HG03025 (cell line): ENCODE results near the gene NPAS3.

Experiments used
- ATAC-seq: cut with Tn5 transposase; IDR thresholded peaks from one replicate; pipeline ENCODE4 v1.9.1; 2021; ENCODE audit warnings: mild to moderate bottlenecking, moderate library complexity; ENCODE audit not compliant: unreplicated experiment, low FRiP score

Gene NPAS3

DNA sequence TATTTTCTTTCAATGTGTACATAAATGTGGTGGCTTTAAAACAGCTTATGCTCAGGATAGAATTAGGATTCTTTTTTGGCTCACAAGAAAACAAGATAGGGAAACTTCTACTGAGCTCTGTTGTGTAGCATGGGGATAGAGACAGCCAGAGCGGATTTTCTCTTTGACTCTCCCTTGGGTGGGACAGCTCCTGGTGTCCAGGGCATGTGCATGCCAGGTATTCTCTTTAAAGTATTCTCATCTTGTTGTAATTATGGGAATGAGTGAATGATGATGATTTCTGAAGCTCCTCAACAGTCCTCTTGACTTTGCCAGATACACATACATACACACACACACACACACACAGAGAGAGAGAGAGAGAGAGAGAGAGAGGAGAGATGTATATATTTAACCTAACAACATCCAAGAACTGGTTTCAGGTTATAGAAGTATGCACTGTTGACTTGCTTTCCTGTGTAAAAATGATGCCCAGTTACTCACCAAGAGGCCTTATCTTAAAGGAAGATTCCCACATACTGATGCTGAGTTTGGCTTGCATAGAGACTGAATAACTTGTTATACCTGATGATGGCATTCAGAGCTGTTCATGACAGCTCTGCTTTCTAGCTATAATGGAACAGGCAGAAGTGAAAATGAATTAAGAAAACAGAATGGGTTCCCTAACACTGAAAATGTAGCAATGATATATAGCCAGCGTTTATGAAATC lies 624.7 kb downstream of the NPAS3 start:
- ATAC-seq: no peak

DNA sequence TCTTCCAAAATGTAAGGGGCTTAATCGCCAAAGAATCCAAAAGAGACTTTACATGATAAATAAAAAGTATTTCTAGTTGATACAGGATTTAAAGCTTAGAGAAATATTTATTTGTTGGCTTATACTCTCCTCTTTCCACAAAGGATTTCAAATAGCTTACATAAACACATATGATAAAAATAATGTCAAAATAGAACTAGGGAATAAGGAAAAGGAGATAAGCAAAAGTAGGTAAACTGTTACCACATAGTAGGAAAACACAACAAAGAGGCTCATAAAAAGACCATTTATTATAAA lies 625.2 kb downstream of the NPAS3 start:
- ATAC-seq: no peak

DNA sequence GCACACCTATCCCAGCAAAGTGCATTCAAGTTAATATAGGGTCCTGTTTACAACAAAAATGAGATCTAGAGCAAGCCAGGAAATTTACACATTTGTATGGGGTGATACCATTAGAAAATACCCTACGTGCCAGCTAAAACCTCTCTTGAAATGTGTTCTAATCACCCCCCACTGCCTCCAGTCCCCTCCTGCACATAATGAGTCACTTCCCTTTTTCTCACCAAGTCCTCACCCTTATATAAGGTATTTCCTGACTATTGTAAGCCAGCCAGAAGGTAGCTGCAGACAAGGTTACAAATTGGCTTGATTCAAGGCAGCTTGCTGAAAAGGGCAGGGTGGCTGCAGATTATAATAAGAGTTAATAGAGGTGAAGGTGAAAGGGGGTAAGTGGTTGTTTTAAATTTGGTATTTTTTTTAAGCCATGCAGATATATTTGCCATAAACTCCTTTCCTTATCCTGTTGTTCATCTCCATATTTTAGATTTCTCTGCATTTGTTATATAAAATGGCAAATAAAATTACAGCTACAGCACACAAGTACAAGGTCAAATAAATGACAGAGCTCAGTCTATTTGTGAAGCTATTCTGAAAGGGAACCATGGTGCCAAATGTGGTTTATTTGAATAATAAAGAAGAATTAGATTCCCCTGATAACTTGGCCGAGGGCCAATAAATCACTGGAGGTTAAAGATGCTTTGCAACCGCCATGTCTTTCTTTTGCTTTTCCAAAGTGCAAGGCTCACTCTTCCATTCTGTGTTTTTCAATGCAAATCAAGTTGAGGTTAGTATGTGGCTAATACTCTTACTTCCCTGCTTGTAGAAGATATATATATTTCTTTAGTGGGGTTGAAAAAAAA lies 626.3 kb downstream of the NPAS3 start:
- no peak for ATAC-seq

DNA sequence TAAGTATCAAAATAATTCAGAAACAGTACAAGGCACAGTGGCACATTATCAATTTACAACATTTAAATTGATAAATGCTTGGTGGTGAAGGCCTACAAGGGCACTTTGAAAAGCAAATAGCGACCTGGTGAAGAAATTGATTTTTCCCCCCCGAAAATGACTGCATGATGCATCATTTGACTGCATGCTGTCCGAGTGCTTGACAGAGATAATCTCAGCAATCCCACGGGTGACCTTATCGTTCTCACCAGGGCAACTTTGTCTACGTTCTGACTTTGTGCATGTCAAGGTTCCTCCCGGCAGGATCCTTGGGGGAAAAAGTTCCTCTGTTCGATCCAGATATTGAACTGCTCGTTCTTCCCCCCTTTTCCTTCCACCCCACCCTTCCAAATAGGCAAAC lies 627.4 kb downstream of the NPAS3 start:
- no peak for ATAC-seq

DNA sequence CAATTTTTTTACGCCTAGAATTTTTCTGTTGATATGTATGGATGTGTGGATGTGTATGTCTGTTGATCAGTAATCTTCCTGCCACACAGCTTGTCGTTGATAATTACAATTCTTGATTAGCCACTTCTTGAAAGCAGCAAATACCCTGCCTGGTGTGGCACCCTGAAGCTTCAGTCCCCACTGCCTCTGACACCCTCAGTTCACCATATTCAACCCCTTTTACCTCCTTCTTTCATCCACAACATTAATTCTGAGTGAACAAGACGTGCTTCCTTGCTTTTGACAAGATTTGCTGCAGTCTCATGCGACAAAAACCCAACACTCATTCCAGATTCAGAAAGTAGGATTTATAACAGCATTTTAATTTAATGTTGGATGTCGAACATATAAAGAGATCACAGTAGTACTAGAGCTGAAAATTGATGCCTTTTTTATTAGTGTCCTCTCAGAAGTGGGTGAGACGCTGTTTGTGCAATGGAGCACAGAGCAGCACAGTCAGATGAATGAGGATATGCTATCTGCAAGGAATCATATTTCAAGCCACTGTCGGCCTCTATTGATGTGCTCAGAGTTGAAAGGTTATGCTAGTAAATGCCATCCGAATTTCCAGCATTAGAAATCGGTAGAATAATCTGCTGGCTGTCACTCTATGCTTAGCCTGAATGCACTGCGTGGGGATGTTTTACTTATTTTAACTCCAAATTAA lies 628.5 kb downstream of the NPAS3 start:
- no peak for ATAC-seq

DNA sequence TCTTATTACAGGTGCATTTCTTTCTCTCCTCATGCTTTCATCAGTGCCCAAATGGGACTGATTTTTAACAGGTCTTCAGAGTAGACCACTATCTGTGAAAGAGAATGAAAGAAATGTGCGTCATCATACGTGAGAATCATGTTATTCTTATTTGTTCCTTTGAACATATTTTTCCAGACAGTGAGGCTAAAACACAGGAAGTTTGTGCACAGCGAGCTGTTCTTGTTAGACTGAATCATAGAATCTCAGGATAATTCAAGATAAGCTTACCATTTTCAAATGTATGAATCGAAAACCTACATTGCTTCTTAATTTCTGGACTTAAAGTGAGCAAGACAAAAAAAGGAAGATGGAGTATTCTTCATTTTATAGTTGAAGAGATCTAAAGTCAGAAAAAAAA lies 629.1 kb downstream of the NPAS3 start:
- ATAC-seq: no peak

DNA sequence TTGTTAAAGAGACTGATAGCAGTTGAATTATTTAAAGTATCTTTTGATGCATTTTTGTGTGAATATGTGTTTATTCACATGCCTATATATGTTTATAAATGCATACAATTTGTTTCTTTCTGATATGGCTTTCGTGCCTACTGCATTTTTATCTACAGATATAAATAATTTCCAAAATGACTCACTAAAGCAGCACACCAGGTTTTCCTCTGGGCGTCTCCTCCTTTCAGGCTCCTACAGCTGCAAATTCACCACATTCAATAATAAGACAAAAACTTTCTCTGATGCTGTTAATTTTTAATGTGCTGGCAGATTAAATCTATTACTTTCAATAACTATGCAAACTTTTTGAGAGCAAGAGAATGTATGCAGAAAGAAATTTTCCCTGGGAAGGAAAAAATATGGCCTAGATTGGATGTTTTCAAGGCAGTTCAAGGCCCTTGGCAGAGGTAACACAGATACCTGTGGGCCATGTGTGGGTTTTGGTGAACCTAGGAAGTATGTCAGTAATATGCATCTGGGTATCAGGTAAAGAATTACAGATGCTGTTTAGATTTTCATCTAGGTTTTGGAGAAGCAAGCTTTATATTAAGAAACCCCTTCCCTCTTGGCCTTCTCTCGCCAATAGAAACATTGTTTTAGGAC lies 630.4 kb downstream of the NPAS3 start:
- ATAC-seq: no peak

DNA sequence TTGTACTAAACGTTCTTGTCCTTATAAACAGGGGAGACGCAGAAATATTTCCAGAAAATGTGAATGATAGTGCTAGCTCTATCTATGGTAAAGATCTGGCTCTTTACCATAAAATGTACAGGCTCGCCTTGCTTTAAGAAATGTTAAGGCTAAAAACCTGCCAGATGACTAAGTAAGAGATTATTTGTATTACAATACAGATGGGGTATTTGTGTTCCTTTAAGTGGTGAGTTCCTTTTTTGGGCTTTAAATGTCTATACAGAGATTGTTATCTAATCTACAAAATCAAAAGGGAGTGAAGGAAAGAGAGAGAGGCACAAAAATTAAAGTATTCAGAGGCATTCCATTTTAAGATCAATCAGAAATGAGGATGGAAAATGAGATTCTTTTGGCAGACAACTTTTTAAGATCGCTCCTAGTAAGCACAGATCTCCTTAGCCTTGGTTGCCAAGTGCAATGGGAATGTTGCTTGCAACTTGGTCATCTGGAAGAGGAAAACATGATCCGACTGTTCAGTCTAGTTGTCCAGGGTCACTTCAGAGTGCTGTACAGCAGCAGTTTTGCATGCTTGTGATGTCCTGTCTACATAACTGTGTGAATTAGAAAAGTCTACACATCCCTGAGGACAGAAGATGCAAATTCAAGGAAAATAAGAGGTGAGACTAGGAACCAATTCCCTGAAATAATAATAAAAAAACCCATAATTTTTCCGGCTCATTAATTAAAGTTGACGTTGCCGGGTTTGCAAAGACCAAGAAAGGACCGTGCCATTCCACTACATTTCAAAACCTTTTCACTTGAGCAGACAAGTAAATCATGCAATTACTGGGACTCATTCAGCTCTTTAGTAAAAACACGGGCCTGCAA lies 631.4 kb downstream of the NPAS3 start:
- no peak for ATAC-seq

DNA sequence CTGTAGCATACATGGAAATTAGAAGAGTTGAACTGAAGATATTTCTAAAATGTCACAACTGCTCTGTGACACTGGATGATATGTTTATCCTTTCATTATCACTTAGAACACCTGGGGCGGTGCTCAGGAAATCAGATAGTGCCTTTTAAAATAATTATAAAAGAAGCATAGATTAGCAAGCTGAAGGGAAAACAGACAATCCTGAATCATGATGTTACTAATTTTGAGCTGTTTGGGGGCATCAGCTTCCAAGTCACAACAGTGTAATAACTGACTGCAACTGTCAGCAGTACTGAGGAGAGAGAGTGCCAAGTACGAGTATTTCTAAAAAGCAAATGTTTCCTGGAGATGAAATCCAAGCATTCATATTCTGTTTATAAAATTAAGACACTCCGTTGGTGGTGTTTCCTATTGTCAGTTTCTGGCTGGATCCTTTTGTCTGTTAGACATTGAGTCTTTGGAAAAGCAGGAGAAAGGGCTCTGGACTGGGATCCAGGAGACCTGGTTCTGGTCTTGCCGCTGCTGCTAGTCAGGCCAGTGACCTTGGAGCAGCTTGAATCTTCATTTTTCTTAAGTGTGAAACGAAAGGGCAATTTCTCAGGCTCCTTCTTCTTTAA lies 632.1 kb downstream of the NPAS3 start:
- no peak for ATAC-seq

DNA sequence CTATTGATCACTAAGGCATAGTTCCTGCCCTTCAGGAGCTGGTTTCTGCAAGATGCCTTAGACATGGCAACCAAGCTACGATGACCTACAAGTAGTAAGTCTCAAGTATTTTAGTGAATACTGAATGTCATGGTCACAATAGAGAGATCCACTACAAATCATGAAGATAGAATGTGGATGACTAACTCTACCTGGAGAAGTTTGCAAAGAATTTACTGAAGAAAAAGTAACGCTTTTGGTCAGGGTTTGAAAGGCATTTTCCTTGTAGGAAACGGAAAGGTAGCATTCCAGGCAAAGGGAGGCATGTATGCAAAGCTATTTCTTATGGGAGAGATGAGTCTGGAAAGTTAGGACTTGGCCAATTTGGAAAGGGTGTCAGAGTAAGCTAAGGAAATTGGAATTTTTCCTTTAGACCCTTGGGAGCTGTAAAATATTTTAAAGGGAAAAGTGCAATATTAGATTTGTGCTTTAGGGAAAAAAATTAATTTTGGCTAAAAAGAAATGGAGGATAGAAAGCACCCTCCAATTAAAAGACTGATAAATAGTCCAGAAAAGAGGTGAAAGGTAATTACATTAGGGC lies 634.7 kb downstream of the NPAS3 start:
- ATAC-seq: no peak

DNA sequence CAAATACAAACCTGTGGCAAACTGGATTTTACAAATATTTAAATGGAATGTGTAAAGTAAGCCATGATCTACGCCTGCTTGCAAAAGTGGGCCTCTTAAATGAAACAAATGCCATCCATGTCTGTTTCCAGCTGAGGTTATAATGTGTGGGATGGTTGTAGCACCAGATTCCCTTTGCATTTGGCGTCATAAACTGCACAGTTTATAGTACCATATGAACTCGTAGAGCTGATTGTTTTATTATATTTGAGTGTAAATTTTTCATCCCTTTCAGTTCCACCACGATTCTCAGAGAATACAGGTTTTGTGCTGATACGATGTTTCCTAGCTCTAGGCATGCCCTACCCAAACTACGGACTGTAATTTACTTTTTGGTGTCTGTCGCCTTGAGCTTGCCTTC lies 637.3 kb downstream of the NPAS3 start:
- no peak for ATAC-seq

DNA sequence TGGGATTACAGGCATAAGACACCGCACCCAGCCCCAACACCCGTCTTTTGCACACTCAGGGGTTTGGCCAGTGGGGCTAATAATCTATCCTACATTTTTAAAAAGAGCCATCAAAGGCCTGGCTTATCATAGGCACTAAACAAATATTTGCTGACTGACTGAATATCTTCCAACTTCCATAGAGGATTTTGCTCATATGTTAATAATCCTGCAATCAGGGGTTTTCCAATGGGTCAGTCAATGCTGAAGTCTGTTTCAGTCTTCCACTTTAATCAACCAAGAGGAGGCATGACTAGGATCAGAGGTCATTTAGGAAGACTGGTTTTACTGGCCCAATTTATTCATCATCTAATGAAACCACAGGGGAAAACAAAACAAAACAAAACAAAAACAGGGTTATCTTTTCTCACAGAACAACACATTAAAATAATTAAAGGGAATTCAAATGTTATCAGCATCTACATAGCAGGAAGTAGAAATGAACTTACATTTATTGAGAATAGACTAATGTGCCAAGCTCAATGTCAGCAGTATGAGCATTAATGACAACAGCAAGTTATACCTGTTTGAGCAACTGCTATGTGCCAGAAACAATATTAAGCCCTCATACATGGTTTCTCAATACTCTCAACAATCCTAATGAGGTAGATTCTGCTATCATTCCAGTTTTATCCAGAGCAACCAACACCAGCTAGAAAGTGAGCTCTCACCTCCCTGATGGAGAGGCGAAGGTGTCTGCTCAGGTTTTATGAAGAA lies 640.0 kb downstream of the NPAS3 start:
- no peak for ATAC-seq

DNA sequence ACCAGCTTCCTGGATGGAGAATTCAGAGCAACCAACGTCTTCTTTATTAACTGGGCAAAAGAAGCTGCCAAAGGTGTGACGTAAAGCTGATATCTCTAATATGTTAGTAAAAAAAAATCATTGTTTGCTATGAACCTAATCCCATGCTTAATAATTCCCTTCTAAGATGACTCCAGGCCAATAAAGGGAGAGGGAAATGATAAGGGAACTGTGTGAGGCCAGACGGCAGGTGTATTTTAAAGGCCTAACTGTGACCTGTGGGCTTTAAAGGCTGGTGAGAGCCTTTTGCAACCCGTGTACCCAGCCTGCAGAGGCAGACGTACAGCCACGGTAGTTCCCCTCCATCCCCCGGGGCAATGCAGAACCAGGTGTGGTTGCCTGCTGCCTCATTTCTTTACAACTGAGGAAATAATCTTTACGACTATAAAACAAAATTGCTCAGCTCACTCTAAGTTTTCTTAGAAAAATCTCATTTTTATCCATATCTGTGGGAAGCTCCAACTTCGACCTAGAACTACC lies 641.6 kb downstream of the NPAS3 start:
- ATAC-seq: no peak

DNA sequence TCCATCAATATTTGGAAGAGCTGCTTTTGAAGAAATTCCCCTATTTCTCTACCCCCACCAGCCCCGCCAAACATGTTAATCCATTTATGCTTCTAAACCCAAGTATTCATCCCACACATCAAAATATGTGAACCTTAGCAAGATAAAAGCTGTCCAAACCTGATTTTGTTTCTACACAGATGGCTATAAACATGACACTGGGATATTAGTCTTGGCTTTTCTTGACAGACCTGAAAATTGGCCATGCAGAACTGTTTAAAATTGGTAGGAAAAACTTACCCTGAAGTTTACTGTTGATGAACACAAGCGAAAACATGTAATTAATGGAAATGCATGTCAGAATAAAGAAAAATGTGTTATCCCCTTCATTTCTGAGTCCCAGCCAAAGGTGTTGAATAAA lies 642.2 kb downstream of the NPAS3 start:
- no peak for ATAC-seq

DNA sequence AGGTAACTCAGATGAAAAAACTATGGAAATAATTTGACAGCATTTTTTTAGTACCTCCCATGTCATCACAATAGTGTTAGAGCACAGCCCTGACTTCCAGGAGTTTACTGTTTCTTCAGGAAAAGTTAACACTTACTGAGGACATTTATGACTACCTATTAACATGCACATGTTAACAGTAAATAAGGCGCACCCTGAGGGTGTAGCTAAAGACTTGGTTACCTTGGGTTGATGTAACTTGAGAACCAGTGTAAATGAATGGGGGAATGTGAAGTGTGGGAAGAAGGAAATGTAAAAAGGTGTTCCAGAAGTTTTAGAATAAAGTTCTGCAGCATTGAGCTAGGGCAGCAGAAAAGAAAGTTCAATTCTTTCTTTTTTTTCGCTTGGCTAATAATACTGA lies 646.0 kb downstream of the NPAS3 start:
- ATAC-seq: no peak

DNA sequence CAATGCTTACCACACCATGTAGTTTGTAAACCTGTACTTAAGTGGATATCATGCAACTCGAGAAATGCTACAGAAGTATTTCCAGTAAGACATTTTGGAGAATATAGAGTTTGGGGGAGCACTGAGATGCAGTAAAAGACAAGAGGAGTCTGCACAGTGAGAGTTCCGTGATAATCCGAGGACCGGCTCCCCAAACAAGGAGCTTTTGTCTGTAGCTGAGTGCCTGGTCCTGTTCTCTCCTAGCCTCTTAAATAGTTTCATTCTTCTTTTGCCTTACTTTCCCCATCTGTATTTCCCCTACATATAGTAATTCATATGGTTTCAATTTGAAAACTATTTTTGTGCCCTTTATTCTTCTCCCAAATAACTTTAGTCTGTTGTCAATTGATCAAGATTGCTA lies 648.1 kb downstream of the NPAS3 start:
- no peak for ATAC-seq

DNA sequence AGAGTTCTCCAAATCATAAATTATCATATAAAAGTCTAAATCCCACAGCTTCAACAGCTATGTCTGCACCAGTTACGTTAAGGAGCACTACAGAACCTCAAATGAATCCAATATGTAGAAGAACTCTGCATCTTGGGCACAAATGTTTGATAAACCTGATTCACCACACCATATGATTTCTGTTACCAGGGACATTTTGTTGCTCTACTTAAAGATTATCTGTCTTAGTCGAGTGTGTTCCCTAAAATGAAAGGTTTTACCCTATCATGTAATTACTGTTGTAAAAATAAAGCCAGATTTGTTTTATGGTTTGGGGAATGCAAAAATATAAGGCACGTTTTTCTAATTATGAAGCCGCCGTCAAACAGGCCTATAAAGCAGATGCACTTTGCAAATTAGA lies 649.1 kb downstream of the NPAS3 start:
- ATAC-seq: no peak

DNA sequence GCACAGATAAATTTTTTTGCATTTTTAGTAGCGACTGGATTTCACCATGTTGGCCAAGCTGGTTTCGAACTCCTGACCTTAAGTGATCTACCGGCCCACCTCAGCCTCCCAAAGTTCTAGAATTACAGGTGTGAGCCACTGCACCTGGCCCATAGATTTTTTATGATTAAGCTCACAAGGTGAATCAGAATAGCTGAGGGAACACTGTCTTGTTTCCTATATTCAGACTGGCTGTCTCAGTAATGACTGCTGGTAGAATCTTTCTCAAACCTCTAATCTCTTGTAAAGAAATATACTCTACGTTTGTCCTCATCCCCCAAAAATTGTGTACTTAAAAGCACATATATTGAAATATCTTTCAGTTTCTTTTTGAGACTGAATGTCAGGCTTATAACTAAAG lies 650.1 kb downstream of the NPAS3 start:
- ATAC-seq: no peak

DNA sequence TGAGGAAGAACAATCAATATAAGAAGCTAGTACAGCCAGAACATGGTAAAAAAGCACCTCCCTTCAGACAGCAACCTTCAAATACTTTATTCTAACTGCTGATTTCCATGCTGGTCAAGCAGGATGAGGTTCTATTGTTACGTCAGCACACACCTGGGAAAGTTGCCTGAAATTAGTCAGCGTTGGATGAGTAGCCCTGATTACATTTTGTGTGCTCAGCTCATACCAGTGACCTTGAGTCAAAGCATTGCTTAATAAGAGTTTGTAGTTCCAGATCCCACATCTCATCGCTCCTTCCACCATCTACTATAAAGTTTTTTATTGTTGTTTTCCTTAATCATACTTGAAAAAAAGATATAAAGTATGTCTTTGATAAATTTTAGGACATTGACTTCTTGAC lies 650.7 kb downstream of the NPAS3 start:
- no peak for ATAC-seq
